PFSK-1 (cell line): ENCODE results near the gene TBC1D25.

Experiments
- FOXP2 ChIP-seq: optimal IDR thresholded peaks from 2 replicates; pipeline ENCODE3; 2011; ENCODE audit warnings: borderline replicate concordance, control low read depth, inconsistent platforms; ENCODE audit not compliant: insufficient read depth; ENCODE audit errors: extremely low read length, extremely low read depth
- POLR2AphosphoS5 ChIP-seq: IDR thresholded peaks from 2 replicates; pipeline ENCODE4 v1.6.1; 2012; ENCODE audit warnings: low read depth, mild to moderate bottlenecking, control low read depth, low read length, moderate library complexity
- REST ChIP-seq, 2 experiments: IDR thresholded peaks; 2 replicates each; pipeline versions ENCODE4 v1.6.1 to v1.8.0; 2011 to 2012; ENCODE audit warnings: low read depth in 2 of 2, low read length in 2 of 2, control low read depth in 1 of 2, inconsistent platforms in 1 of 2, mild to moderate bottlenecking in 1 of 2, moderate library complexity in 1 of 2; ENCODE audit not compliant: insufficient read depth in 1 of 2
- SIN3A ChIP-seq: IDR thresholded peaks from 2 replicates; pipeline ENCODE4 v1.6.1; 2012; ENCODE audit warnings: mild to moderate bottlenecking, low read length, moderate library complexity, borderline replicate concordance; ENCODE audit not compliant: insufficient read depth
- TAF1 ChIP-seq: IDR thresholded peaks from 2 replicates; pipeline ENCODE4 v1.6.1; 2012; ENCODE audit warnings: low read length, control low read depth, borderline replicate concordance; ENCODE audit not compliant: insufficient read depth

- no peak for TF ChIP-seq POLR2AphosphoS5
- no peak for TF ChIP-seq REST (IDR thresholded peaks at IDR 0.05; ENCODE audit: insufficient read depth in 1 of 2, low read depth in 2 of 2, low read length in 2 of 2)
- no peak for TF ChIP-seq TAF1
- TF ChIP-seq SIN3A: no peak
- TF ChIP-seq FOXP2: no peak
These were observed 34.0 kb upstream of the TBC1D25 start for GRCh38 chrX:48505481-48505880.
